ENCODE measurements around the gene LOXL1. TPM values are rescaled to one million over a fixed set of nuclear protein-coding genes. Genes with fewer than 3 reads are reported as not detected.

Gene LOXL1
- total RNA-seq, 1 donor from 2014 or later, result 29.0 TPM

DNA sequence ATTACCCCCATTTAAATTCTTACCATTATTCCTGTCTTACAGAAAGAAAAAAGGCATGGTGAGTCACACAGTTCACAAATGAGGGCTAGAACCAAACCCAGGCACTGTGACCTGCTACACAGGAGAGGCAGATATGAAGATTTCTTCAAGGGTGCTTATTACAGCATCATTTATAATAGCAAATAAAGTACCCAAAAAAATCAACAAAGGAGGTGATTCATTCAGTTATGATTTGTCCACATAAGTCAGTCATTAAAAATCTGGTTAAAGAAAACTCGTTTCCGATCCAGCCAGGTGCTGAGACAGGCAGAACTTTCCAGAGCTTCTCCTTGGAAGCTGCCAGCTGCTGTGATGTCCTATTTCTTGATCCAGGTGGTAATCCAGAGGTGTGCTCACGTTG is 7.5 kb upstream of the LOXL1 start:
- TF ChIP-seq, protein P1, sequence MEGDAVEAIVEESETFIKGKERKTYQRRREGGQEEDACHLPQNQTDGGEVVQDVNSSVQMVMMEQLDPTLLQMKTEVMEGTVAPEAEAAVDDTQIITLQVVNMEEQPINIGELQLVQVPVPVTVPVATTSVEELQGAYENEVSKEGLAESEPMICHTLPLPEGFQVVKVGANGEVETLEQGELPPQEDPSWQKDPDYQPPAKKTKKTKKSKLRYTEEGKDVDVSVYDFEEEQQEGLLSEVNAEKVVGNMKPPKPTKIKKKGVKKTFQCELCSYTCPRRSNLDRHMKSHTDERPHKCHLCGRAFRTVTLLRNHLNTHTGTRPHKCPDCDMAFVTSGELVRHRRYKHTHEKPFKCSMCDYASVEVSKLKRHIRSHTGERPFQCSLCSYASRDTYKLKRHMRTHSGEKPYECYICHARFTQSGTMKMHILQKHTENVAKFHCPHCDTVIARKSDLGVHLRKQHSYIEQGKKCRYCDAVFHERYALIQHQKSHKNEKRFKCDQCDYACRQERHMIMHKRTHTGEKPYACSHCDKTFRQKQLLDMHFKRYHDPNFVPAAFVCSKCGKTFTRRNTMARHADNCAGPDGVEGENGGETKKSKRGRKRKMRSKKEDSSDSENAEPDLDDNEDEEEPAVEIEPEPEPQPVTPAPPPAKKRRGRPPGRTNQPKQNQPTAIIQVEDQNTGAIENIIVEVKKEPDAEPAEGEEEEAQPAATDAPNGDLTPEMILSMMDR (IDR thresholded peaks at IDR 0.05), result no peak
- TF ChIP-seq POLR2A (IDR thresholded peaks at IDR 0.05), result no peak
- no peak for TF ChIP-seq POLR2AphosphoS5 (IDR thresholded peaks at IDR 0.05; ENCODE audit: insufficient read depth in 1 of 2, low read depth in 1 of 2)
- H3K9me3 ChIP-seq, result no peaks in the 10 kb centered on the region
- H3K27me3 ChIP-seq, result no peaks in the 10 kb centered on the region
- peaks cover 24% of the 10 kb centered on the region for H3K4me1 ChIP-seq
- no peaks in the 10 kb centered on the region for H3K36me3 ChIP-seq
- intact Hi-C loops (cut with DNase I), result no loop called here
- DNase-seq (ENCODE audit: extremely low spot score in 2 of 2), result no peak
- no peak overlapping the region for H3K27ac ChIP-seq
- H3K4me3 ChIP-seq, result no peak overlapping the region

DNA sequence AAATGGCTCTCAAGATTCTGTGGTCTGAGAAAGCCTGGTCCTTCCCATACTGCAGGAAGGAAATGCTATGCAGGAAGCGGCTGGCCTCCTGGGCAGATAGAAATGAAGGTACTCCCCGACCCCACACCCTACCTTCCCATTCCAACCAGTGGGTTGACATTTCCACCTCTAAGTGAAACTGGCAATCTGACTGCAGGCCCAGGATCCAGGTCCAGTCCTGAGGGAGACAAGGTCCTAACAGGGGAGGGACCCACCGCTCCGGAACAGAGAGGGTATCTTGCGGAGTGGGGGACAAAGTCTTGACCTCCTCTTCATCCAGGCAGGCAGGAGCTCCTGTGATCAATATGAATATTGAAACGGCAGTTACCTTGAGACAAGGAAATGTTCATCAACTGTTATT is 6.6 kb upstream of the LOXL1 start:
- Histone ChIP-seq H3K9me3 (no peaks in the 10 kb centered on the region), H3K36me3 (no peaks in the 10 kb centered on the region), H3K4me1 (peaks cover 33% of the 10 kb centered on the region), H3K27ac (no peak overlapping the region), H3K4me3 (no peak overlapping the region), H3K27me3 (no peaks in the 10 kb centered on the region)
- intact Hi-C loops (cut with DNase I), result no loop called here
- TF ChIP-seq POLR2AphosphoS5 (IDR thresholded peaks at IDR 0.05; ENCODE audit: insufficient read depth in 1 of 2, low read depth in 1 of 2), result no peak
- TF ChIP-seq, protein P1 (IDR thresholded peaks at IDR 0.05), result no peak
- no peak for DNase-seq (ENCODE audit: extremely low spot score in 2 of 2)

DNA sequence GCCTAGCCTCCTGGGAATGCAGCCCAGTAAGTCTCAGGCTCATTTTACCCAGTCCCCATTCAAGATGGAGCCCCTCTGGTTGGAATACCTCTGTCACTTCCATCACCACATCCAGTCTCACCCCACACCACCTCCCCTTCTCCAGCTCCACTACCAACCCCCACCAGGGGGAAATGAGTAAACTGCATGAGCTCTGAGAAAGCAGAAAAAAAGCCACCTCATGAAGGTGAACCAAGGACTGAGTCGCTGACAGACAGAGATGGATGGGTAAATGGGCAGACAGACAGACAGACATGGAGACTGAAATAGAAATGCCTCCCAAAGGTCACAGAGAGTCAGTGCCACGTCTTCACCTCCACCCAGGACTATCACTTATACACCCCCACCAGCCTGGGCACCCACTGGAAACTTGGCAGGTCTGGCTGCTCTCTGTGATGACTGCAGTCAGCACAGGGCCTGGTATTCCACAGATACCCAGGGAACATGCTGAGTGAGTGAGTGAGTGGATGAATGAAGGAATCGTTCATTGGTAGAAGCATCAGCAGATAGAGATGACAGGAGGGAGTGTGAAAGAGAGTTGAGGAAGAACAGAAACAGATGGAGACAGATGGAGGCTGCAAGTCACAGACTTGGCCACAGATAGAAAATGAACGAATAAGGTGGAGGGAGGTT is 4.9 kb upstream of the LOXL1 start:
- no peak for TF ChIP-seq POLR2AphosphoS5 (IDR thresholded peaks at IDR 0.05; ENCODE audit: insufficient read depth in 1 of 2, low read depth in 1 of 2)
- no peak for TF ChIP-seq POLR2A (IDR thresholded peaks at IDR 0.05)
- TF ChIP-seq, protein P1 (IDR thresholded peaks at IDR 0.05), result no peak
- Histone ChIP-seq H3K4me3 (no peak overlapping the region), H3K27me3 (no peaks in the 10 kb centered on the region), H3K4me1 (peaks cover 49% of the 10 kb centered on the region), H3K36me3 (no peaks in the 10 kb centered on the region), H3K27ac (peak overlapping the region; percentile 87), H3K9me3 (no peaks in the 10 kb centered on the region)
- intact Hi-C loops (cut with DNase I), result no loop called here
- no peak for DNase-seq (ENCODE audit: extremely low spot score in 2 of 2)

DNA sequence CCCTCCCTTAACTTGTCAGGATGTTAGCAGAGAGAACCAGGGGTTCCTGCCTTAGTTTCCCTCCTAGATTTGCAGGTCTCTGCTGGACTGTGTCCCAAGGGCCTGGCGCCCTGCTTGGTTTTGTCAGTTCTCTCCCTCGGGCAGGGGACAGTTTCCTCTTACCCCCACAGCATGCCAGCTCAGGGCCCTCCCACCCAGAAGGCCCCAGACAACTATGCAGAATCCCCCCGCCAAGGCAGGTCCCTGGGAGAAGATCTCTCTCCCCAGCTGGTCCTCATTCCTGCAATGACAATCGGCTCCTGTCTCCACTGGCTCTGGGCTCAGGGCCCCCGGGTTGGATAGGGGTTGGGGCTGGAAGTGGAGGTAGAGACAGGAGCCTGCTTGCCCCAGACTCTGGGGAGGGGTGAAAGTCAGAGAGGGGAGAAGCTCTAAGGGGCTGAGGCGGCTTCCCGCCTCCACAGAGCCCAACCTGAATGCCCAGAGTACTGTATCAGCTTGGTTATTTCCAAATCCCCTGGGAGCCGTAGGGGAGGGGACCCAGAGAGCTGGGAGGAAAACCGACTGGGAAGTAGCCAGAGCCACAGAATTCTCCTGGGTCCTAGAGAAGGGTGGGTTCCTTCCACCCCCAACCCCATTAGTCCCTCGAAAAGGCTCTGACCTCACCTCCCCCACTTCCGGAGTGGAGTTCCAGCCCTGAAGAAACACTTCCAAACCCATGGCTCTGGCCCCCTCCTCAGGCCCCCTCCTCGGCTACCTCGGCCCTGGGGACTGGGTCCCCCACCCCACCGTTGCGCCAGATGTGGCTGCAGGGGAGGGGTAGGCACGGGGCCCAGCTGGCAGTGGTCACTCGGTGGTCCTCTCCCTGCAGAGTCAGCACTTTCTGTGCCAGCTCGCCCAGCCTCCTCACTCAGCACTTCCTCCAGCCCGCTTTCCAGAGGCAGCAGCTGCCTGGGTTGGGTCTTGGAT is 3.8 kb upstream of the LOXL1 start:
- intact Hi-C loops (cut with DNase I), result no loop called here
- Histone ChIP-seq H3K27me3 (no peaks in the 10 kb centered on the region), H3K9me3 (no peaks in the 10 kb centered on the region), H3K36me3 (no peaks in the 10 kb centered on the region), H3K4me1 (peaks cover 53% of the 10 kb centered on the region), H3K27ac (peak overlapping the region; percentile 87), H3K4me3 (peak overlapping the region; percentile 21 to 32)
- DNase-seq (ENCODE audit: extremely low spot score in 2 of 2), result no peak
- TF ChIP-seq POLR2AphosphoS5 (IDR thresholded peaks at IDR 0.05; ENCODE audit: insufficient read depth in 1 of 2, low read depth in 1 of 2) (peak in 1 of 2 donors; percentile 15), POLR2A (IDR thresholded peaks at IDR 0.05) (no peak)

- Histone ChIP-seq H3K27ac (peak overlapping the region; percentile 87), H3K27me3 (no peaks in the 10 kb centered on the region), H3K36me3 (no peaks in the 10 kb centered on the region), H3K4me3 (peak overlapping the region; percentile 21 to 32), H3K9me3 (no peaks in the 10 kb centered on the region), H3K4me1 (peaks cover 58% of the 10 kb centered on the region)
- no peak for DNase-seq (ENCODE audit: extremely low spot score in 2 of 2)
- TF ChIP-seq, protein P1 (IDR thresholded peaks at IDR 0.05), result no peak
- TF ChIP-seq POLR2A (IDR thresholded peaks at IDR 0.05) (no peak), POLR2AphosphoS5 (IDR thresholded peaks at IDR 0.05; ENCODE audit: insufficient read depth in 1 of 2, low read depth in 1 of 2) (no peak)
- intact Hi-C loops (cut with DNase I), result no loop called here
These were observed 3.1 kb upstream of the LOXL1 start for GRCh38 chr15:73923156-73923487.

Measured in vagina (tissue), 2 donors.